GM13977 (cell line): Measurements from ENCODE around the gene MTA2.
"Not testable (repeated sequence)": the region's sequence is repeated elsewhere in the genome, so short reads cannot be mapped to it uniquely, and the experiment has no call there.

Experiments used
- DNase-seq: peaks from one replicate; pipeline ENCODE4 v3.0.0; 2012; ENCODE audit warnings: low spot score
- in situ Hi-C: fragments of 300-500 bp; cut with MboI; formaldehyde crosslinking; loops from one replicate; pipeline ENCODE4 v1.12.0; 2022; ENCODE audit warnings: low sequenced_read_pairs, low pct_unique_long_range_greater_than_20kb, mixed read lengths, inconsistent platforms; ENCODE audit not compliant: unreplicated experiment
- TF ChIP-seq, protein P1 (sequence below): IDR thresholded peaks from 2 replicates; pipeline ENCODE4 v1.5.1; 2012; ENCODE audit warnings: mild to moderate bottlenecking, control low read depth; ENCODE audit not compliant: insufficient read depth; ENCODE audit errors: extremely low read depth, missing control alignments

Gene MTA2

DNA sequence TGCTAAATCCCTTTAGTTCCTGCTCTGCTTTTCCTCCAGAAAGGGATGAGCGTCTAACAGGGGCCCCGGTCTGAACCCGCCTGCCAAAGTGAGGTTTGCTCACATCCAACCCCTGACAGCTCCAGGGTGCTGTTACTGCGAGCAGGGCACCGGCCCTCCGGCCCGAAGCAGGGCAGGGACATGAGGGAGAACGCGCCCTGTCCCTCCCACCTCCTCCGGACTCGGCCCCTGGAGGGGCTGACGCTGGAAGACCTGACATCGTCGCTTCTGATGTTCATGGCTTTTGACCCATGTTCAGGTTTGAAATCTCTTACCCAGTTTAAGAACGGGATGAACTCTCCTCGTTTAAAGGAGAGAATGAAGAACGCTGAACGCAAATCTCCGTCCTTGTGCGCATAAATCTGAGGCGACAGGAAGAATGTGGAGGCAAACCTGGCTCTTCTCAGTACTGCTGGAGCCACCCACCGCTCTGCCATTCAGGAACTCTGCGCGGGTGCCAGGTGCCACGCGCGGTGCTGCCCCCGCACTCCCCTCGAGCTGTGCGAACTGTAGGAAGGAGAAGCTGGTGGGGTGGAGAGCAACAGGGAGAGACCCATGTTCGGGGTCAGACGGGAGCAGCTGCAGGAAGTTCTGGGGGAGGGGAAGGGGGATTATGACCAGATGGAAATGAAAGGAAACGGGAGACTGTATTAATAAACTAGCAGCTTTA, 27.1 kb downstream of the MTA2 start:
- peak; percentile 36 for DNase-seq
- in situ Hi-C loops = no loop called here
- TF ChIP-seq, protein P1, sequence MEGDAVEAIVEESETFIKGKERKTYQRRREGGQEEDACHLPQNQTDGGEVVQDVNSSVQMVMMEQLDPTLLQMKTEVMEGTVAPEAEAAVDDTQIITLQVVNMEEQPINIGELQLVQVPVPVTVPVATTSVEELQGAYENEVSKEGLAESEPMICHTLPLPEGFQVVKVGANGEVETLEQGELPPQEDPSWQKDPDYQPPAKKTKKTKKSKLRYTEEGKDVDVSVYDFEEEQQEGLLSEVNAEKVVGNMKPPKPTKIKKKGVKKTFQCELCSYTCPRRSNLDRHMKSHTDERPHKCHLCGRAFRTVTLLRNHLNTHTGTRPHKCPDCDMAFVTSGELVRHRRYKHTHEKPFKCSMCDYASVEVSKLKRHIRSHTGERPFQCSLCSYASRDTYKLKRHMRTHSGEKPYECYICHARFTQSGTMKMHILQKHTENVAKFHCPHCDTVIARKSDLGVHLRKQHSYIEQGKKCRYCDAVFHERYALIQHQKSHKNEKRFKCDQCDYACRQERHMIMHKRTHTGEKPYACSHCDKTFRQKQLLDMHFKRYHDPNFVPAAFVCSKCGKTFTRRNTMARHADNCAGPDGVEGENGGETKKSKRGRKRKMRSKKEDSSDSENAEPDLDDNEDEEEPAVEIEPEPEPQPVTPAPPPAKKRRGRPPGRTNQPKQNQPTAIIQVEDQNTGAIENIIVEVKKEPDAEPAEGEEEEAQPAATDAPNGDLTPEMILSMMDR = no peak

DNA sequence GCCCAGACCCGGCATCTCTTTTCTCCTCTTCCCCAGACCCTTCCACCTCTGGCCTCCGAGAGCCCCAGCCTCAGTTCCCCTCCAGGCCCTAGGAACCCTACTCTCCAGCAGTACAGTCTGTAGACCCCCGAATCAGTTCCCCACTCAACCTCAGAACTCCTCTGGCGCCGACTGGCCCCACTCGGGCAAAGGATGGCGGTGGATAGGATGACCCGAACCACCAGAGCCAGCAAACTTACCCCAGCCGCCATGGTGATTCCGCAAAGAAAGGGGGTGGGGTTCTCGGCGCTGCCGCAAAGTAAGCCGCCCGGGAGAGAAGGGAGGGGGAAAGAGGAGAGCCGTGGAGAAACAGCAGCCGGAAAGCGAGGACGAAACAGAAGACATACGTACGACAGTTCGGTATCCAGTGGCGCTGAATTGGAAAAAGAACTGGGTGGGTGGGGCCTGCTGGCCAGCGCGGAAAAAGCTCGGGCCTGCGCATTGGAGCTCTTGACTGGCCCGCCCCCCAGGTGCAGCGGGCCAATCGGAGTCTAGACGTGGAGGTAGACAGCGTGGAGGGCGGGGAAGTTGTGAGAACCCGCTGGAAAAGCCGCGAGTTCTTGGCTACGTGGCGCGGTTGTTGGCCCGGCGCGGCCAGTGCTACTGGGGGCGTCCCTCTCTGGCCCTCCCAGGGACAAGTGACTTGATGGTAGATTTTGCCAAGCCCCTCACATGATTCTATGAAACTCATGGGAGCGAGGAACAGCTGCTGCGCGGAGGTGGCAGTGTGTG, 27.9 kb downstream of the MTA2 start, which contains the start of gene EEF1G:
EEF1G (minus strand) TSS at position 300 of the 771 bp plus-strand sequence; CDS start at position 251, 49 bp downstream.
- DNase-seq = peak; percentile 98
- TF ChIP-seq, protein P1 = no peak
- in situ Hi-C loops = no loop called here

DNA sequence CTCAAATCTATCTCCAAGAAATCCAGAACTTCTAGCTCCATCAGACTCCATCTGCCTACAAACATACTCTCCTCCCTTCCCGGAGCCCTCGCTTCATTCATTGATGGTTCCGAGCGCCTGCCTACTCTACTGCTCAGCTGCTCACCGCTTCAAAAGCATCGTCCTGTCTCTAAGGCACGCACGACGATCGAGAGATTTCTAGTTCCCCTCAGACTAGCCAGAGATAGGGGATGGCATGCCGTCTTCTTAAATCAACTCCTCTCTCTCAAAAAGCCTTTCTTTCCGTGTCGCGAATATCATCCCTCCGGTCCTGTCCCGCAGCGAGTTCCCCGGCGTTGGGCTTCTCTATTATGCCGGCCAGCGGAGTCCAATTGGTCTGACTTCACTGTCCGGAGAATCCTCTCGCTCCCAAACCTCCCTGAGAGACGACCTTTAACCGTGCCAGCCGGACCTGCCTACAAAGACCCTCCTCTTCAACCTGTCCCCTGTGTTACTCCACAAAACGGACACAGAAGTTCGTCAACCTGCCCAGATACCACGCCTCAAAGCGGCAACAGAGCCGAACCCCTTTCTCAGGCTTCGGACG, 28.6 kb downstream of the MTA2 start:
- TF ChIP-seq, protein P1 = no peak
- in situ Hi-C loops = no loop called here
- peak; percentile 28 for DNase-seq

DNA sequence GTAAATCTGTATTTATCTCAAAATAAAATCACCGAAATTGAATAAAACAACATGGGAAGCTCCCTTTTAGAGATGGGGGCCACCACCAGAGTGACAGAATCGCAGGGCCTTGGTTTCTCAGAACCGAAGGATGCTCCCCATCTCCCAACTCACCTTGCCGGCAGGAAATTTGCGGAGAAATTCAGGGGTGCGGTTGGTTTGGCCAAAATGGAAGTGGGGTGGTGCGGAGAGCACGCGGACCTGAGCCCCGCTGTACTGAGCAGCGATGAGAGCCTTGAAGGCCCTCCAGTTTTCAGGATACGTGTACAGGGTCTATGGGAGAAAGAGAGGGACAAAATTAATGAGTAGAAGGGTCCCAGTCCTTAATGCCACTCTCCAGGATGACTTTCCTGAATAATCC, 29.2 kb downstream of the MTA2 start:
- in situ Hi-C loops = no loop called here
- TF ChIP-seq, protein P1 = no peak

DNA sequence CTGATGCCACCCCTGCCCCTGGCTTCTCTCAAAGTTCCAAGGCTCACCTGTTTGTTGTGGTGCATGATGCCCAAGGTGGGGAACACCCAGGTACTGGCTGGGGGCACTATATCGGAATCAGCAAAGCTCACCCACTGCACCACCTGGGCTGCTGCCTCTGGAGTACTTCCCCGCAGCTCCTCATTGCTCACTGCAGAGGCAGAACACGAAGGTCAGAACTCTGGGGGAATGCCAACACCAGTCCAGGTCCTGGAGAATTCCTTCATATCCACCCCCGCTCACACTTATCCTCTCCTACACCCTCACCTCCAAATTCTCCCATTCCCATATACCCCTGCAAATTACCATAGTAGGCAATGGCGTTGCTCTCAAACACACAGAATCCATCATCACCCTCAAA, 30.2 kb downstream of the MTA2 start:
- DNase-seq, in situ Hi-C loops: not testable (repeated sequence)

More for the DNA sequence above, 29.2 kb downstream of the MTA2 start:
- DNase-seq = no peak

DNA sequence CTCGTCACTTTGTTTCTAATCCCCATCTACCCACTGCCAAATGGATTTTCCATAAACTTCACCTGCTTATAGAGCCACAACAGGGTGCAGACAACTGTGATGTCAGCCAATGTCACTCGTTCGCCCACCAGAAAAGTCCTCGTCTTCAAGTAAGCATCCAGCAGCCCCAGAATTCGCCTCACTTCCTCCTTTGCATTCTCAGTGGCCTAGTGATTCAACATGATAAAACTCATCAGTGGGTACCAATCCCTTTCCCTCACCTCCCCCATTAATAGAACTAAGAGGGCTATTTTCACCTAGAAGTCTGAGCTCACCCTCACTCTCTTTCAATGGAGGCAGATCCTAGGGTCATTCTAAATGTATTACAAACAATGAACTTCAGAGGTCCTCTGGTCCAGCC, 30.8 kb downstream of the MTA2 start:
- in situ Hi-C loops, DNase-seq: not testable (repeated sequence)

DNA sequence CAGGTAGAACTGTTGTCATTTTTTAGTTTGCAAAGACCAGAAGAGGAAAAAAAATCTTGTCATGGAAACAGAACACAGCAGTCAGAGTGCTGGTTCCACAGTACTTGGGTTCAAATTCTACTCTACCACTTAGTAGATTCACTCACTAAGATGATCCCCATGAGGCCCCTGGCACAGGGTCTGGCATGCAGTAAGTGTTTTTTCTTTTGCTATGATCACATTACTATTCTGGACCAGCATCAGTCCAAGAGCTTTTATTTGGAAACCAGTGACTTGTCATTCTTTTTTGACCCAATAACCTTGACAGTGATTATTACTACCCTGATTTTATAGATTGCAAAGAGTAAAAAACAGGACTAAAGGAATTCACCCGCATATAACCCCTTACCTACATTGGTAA, 32.1 kb downstream of the MTA2 start:
- in situ Hi-C loops = loop anchor here (10.0 kb wide), 1 partner anchor 145 kb away; no protein-coding TSS in a partner anchor
- no peak for DNase-seq
- TF ChIP-seq, protein P1 = no peak
